IPS DF 4.7 (cell line): ENCODE data around the gene ADGRD1.
"Not testable (repeated sequence)": the region's sequence is repeated elsewhere in the genome, so short reads cannot be mapped to it uniquely, and the experiment has no call there.

Experiments used
- DNase-seq: peaks from one replicate; pipeline ENCODE4 v3.0.0-alpha.2; 2013; ENCODE audit warnings: low spot score; ENCODE audit errors: extremely low read depth

The ADGRD1 gene

GRCh38 chr12:130984183-130985058 lies 30.7 kb downstream of the ADGRD1 start:
- no peak for DNase-seq

DNA sequence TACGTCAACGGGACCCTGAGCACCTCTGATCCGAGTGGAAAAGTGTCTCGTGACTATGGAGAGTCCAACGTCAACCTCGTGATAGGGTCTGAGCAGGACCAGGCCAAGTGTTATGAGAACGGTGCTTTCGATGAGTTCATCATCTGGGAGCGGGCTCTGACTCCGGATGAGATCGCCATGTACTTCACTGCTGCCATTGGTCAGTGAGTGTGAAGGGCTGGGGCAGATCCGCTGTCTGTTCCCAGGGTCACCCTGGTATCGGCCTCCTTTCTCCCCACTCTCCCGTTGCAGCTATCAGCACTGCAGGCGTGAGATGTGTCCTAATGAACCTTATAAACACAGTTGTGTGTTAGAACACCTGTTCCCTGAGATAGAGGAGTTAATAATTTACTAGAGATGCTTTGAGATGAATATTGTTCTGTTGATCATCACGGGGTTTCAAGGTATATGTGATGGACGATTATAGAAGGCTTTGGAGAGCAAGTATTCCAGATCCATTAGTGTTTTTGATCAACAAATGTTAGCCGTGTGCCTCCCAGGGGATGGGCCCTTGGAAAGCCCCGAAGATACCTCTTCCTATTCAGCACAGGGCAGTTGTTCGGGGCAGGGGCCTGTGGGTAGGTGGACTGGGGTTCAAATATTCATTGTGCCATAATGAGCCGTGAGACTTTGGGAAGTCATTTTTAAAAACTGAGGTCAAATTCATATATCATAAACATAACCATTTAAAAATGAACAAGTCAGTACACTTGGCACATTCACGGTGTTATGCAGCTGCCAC lies 33.6 kb downstream of the ADGRD1 start:
- DNase-seq: no peak

- DNase-seq: no peak
Observed at GRCh38 chr12:130988261-130988660, 34.6 kb downstream of the ADGRD1 start.

DNA sequence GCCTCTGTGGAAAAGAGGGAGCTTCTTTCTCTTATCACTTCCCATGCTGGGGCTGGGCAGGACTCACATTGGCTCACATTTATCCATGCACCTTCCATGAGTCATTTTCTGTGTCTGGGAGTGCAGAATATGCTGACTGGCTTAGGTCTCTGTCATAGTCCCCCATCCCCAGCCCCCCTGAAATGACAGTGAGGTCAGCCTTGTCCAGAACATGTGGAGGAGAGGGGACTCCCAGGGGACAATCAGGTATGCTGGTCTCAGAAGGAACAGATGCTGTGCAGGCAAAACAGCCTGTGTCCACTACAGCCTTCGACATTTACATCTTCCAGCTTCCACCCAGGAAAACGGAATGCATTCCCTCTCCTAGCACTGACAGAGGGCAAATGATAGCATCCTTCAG lies 35.0 kb downstream of the ADGRD1 start:
- DNase-seq: no peak

- no peak for DNase-seq
Observed at GRCh38 chr12:130989391-130989790, 35.7 kb downstream of the ADGRD1 start.

- DNase-seq: no peak
Observed at GRCh38 chr12:130990034-130990433, 36.3 kb downstream of the ADGRD1 start.

- DNase-seq: no peak
Observed at GRCh38 chr12:130992448-130992847, 38.7 kb downstream of the ADGRD1 start.

DNA sequence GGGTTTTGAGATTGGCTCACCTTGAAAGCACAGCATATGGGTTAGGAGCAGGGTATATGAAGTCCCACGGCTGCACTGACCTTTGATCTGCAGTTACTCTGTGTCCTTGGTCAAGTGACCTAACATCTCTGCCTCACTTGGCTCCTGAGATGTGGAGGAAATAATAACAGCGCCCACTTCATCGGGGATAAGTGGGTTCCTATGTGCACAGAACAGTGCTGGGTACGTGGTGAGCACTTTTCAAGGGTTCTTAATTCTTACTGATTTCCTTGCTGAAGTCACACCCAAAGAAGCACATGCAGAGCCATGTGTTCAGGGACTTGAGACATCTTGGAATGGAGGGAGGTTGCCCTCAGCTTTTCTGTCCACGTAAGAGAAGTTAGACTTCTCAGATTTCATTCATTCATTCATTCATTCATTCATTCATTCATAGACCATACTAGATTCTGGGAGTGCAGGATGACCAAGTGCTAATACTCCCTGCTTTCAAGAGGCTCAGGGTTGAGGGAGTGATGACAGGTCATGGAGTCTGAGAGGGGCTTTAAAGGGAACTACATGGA lies 39.4 kb downstream of the ADGRD1 start:
- no peak for DNase-seq

GRCh38 chr12:130993759-130994670 lies 40.3 kb downstream of the ADGRD1 start:
- DNase-seq: no peak

DNA sequence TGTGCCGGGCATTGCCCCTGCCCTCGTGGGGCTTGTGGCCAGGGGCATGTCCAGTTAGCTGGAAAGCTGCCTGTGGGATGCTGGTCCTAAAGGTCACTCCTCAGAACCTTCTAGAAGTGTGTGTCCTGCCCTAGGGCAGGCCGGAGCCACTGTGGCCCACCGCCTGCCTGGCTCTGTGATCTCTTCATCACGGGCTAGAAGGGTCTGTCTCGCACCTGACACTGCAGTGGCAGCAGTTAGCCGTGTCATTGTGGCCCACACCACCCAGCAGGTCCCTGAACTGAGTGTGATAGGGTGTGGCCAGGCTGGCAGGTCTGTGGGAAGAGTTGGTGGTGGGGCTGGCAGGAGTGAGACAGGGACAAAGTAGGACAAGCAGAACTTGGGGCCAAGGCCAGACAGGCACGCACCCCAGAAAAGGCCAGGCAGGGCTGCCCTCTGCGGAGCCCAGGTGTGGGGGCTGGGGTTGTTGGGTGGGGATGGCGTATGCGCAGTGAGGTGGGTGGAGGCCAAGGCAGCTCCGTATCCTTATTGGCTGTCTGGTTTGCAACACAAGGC lies 41.2 kb downstream of the ADGRD1 start:
- no peak for DNase-seq

- not testable (repeated sequence) for DNase-seq
Observed at GRCh38 chr12:130995386-130995969, 41.8 kb downstream of the ADGRD1 start.

DNA sequence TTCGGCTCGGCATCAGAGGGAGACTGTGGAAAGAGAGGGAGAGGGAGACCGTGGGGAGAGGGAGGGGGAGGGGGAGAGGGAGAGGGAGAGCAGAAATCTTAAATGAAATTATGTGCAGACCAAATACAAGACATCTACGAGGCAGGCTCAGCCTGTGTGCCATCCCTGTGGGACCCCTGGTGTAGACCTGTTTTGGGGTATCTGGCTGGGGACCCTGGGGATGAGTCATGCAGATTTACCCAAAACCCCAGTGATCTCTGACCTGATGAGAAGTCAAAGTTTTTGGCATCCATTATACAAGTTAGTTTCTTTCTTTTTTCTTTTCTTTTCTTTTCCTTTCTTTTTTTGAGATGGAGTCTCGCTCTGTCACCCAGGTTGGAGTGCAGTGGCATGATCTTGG lies 44.4 kb downstream of the ADGRD1 start:
- no peak for DNase-seq

DNA sequence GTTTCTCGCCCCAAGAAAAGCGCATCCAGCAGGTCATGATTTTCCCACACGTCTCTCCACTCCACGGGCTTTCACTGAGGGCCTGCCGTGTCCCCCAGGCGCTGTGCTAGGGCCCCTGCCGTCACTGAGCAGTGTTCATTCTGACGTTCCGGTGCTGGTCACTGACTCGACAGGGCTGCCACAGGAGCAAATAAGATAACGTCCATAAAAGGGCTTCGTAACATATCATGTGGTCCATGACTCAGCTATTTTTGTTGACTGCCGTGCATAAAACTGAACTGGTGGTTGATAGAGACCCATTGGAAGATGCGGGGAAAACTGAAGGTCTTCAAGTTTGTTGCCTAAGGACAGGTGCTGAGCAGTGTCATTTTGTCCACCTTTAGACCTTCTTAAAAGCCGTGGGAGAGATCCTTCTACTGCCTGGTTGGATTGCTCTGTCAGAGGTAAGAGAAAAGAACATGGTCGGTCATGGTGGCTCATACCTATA lies 46.3 kb downstream of the ADGRD1 start:
- DNase-seq: no peak

GRCh38 chr12:131001493-131001892 lies 47.8 kb downstream of the ADGRD1 start:
- no peak for DNase-seq

GRCh38 chr12:131002216-131002631 lies 48.5 kb downstream of the ADGRD1 start:
- DNase-seq: no peak

DNA sequence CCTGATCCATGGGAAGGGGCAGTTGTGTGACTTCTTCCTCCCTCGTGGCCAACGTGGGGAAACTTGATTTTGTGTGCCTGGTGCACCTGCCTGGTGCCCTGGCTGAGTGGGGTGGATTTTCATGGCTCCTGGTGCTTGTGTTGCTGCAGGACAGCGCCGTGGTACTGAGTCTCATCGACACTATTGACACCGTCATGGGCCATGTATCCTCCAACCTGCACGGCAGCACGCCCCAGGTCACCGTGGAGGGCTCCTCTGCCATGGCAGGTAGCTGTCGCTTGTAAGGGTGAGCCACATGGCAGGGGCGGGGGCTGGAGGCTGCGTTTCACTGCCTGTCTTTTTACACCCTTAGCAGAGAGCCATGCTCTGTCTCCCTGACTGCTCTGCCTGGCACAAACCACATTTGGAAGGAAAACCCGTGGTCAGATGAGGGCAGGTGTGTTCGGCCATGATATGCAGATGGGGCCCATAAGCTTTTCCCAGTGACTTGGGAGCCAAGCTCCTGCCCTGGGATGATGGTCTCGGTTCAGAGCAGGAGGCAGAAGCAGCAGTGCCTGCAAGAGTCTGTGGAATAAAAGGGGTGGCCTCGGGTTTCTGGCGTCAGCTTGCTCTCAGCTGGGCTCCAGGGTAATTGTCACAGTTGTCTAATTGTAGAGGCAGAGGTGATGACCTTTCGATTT lies 49.5 kb downstream of the ADGRD1 start:
- DNase-seq: no peak

- DNase-seq: no peak
Observed at GRCh38 chr12:131003716-131004045, 50.0 kb downstream of the ADGRD1 start.

DNA sequence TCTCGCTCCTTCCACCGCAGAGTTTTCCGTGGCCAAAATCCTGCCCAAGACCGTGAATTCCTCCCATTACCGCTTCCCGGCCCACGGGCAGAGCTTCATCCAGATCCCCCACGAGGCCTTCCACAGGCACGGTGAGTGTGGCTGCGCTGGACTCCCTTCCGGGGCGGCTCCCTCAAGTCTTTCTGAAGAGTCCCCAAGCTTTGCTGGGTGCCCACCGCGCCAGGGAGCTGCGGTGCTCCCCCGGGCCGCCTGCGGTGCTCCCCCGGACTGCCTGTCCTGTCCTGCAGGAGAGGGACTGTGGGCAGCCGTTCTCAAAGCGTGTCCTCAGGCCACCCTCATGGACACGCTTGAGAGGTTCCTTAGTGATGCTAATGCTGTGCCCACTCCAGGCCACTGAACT lies 50.5 kb downstream of the ADGRD1 start:
- DNase-seq: no peak

DNA sequence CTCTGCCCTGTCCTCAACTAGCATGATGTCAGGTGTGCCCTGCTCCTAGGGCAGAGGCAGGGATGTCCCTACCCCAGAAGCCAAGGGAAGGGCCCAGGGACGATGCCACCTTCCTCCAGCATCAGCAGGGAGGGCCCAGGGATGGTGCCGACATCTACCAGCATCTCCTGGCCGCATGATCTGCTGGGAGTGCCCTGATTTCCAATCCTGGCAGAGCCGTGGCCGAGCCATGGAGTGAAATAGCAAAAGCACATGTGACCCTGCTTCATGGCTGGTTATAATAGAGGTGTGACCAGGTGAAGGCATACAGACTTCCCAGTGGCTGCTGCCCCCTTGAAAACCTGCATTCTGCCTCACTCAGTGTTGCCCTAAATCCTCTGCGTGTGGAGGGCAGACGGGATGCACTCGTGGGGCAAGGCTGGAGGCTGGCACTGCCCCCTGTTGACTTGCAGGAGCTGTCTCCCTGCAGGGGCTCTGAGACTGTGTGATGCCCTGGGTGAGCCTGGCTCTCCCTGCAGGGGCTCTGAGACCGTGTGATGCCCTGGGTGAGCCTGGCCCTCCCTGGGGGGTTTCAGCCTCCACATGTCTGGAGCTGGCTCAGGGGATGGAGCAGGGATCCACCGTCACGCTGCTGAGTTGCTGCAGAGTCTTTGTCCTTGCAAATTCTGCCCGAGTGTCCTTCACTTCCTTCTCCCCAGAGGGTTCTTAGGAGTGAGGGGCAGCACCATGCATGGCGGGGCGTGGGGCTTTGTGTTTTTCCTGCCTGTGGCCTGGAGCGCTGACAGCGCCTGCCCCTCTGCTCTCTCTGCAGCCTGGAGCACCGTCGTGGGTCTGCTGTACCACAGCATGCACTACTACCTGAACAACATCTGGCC lies 51.7 kb downstream of the ADGRD1 start:
- DNase-seq: no peak
